Measurements from ENCODE around the gene KHNYN.

KHNYN gene

GRCh38 chr14:24425704-24426103 lies 4.0 kb upstream of the KHNYN start:
- DNase-seq: no peak

- DNase-seq: no peak
Measured at GRCh38 chr14:24426150-24426911, 3.4 kb upstream of the KHNYN start.

- no peak for DNase-seq
Measured at GRCh38 chr14:24426912-24427536, 2.7 kb upstream of the KHNYN start.

- DNase-seq: no peak
Measured at GRCh38 chr14:24427537-24428508, 1.9 kb upstream of the KHNYN start.

GRCh38 chr14:24428628-24429394 lies 943 bp upstream of the KHNYN start:
- no peak for DNase-seq

GRCh38 chr14:24430143-24430681 lies 458 bp downstream of the KHNYN start:
- no peak for DNase-seq

GRCh38 chr14:24430682-24431568 lies 1.2 kb downstream of the KHNYN start:
- peak; percentile 47 for DNase-seq

GRCh38 chr14:24431569-24432258 lies 2.0 kb downstream of the KHNYN start:
- DNase-seq: peak; percentile 89

GRCh38 chr14:24432259-24433131 lies 2.7 kb downstream of the KHNYN start:
- DNase-seq: no peak

GRCh38 chr14:24434036-24434435 lies 4.3 kb downstream of the KHNYN start:
- DNase-seq: no peak

- DNase-seq: no peak
Measured at GRCh38 chr14:24434676-24435075, 4.9 kb downstream of the KHNYN start.

- DNase-seq: no peak
Measured at GRCh38 chr14:24435192-24435810, 5.5 kb downstream of the KHNYN start.

GRCh38 chr14:24435998-24436354 lies 6.2 kb downstream of the KHNYN start:
- no peak for DNase-seq

GRCh38 chr14:24436355-24437019 lies 6.7 kb downstream of the KHNYN start:
- no peak for DNase-seq

- DNase-seq: no peak
Measured at GRCh38 chr14:24437020-24437735, 7.4 kb downstream of the KHNYN start.

- no peak for DNase-seq
Measured at GRCh38 chr14:24437736-24438067, 7.9 kb downstream of the KHNYN start.

- no peak for DNase-seq
Measured at GRCh38 chr14:24438223-24439097, 8.7 kb downstream of the KHNYN start.
